Measurements from ENCODE around the gene INF2. TPM values are rescaled to one million over a fixed set of nuclear protein-coding genes. Genes with fewer than 3 reads are reported as not detected.

The INF2 gene
- total and polyA plus RNA-seq, 9 of the 15 experiments (the other 6 are each of a cell fraction or from before 2014, with no cell fraction given), result 0.56 to 31.3 (median 7.8) TPM

GRCh38 chr14:104752735-104753527 is 63.5 kb downstream of the INF2 start, which contains the start of gene SIVA1 (continued):
- TF ChIP-seq E4F1 (CRISPR knock-in tag; IDR thresholded peaks at IDR 0.05; ENCODE audit: borderline replicate concordance) (no peak), POLR3G (IDR thresholded peaks at IDR 0.05; ENCODE audit: extremely low read depth, insufficient read length, insufficient replicate concordance) (no peak), L3MBTL2 (IDR thresholded peaks at IDR 0.05) (peak; percentile 55), ZBTB8A (IDR thresholded peaks at IDR 0.05; ENCODE audit: partially characterized antibody) (no peak), HDAC6 (IDR thresholded peaks at IDR 0.05; ENCODE audit: low read depth, low read length) (no peak), ZNF583 (CRISPR knock-in tag; IDR thresholded peaks at IDR 0.05) (no peak), NFXL1 (CRISPR knock-in tag; IDR thresholded peaks at IDR 0.05) (no peak), KLF1 (tag; IDR thresholded peaks at IDR 0.05) (no peak), SP1 (CRISPR knock-in tag; IDR thresholded peaks at IDR 0.05) (peak; percentile 89), RAD51 (IDR thresholded peaks at IDR 0.05; ENCODE audit: borderline replicate concordance, low read depth) (no peak), ZNF668 (CRISPR knock-in tag; IDR thresholded peaks at IDR 0.05) (no peak), CCAR2 (IDR thresholded peaks at IDR 0.05; ENCODE audit: low read depth, low read length) (no peak), ZNF696 (CRISPR knock-in tag; conservative IDR thresholded peaks at IDR 0.05) (no peak), SETDB1 (IDR thresholded peaks at IDR 0.05; ENCODE audit: low read length) (no peak), GTF2E2 (tag; IDR thresholded peaks at IDR 0.05) (no peak), SMARCE1 (IDR thresholded peaks at IDR 0.05) (no peak), ZNF184 (CRISPR knock-in tag; IDR thresholded peaks at IDR 0.05) (no peak), HMG20B (CRISPR knock-in tag; IDR thresholded peaks at IDR 0.05) (no peak), PRMT5 (CRISPR knock-in tag; IDR thresholded peaks at IDR 0.05) (no peak)
- TF ChIP-seq, protein P1, sequence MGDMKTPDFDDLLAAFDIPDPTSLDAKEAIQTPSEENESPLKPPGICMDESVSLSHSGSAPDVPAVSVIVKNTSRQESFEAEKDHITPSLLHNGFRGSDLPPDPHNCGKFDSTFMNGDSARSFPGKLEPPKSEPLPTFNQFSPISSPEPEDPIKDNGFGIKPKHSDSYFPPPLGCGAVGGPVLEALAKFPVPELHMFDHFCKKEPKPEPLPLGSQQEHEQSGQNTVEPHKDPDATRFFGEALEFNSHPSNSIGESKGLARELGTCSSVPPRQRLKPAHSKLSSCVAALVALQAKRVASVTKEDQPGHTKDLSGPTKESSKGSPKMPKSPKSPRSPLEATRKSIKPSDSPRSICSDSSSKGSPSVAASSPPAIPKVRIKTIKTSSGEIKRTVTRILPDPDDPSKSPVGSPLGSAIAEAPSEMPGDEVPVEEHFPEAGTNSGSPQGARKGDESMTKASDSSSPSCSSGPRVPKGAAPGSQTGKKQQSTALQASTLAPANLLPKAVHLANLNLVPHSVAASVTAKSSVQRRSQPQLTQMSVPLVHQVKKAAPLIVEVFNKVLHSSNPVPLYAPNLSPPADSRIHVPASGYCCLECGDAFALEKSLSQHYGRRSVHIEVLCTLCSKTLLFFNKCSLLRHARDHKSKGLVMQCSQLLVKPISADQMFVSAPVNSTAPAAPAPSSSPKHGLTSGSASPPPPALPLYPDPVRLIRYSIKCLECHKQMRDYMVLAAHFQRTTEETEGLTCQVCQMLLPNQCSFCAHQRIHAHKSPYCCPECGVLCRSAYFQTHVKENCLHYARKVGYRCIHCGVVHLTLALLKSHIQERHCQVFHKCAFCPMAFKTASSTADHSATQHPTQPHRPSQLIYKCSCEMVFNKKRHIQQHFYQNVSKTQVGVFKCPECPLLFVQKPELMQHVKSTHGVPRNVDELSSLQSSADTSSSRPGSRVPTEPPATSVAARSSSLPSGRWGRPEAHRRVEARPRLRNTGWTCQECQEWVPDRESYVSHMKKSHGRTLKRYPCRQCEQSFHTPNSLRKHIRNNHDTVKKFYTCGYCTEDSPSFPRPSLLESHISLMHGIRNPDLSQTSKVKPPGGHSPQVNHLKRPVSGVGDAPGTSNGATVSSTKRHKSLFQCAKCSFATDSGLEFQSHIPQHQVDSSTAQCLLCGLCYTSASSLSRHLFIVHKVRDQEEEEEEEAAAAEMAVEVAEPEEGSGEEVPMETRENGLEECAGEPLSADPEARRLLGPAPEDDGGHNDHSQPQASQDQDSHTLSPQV (IDR thresholded peaks at IDR 0.05), result no peak
- TF ChIP-seq, protein P2, sequence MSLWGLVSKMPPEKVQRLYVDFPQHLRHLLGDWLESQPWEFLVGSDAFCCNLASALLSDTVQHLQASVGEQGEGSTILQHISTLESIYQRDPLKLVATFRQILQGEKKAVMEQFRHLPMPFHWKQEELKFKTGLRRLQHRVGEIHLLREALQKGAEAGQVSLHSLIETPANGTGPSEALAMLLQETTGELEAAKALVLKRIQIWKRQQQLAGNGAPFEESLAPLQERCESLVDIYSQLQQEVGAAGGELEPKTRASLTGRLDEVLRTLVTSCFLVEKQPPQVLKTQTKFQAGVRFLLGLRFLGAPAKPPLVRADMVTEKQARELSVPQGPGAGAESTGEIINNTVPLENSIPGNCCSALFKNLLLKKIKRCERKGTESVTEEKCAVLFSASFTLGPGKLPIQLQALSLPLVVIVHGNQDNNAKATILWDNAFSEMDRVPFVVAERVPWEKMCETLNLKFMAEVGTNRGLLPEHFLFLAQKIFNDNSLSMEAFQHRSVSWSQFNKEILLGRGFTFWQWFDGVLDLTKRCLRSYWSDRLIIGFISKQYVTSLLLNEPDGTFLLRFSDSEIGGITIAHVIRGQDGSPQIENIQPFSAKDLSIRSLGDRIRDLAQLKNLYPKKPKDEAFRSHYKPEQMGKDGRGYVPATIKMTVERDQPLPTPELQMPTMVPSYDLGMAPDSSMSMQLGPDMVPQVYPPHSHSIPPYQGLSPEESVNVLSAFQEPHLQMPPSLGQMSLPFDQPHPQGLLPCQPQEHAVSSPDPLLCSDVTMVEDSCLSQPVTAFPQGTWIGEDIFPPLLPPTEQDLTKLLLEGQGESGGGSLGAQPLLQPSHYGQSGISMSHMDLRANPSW (CRISPR knock-in tag; IDR thresholded peaks at IDR 0.05), result no peak

Data from K562 (cell line).